BJ (cell line): ENCODE results near the gene CCDC88C. TPM values are rescaled to one million over a fixed set of nuclear protein-coding genes. Genes with fewer than 3 reads are reported as not detected.

Experiments
- CTCF ChIA-PET: fragments of 350-600 bp; formaldehyde crosslinking; extraction: SDS; loops from one replicate; lab custom pipeline; 2021; ENCODE audit warnings: antibody characterized with exemption, inconsistent platforms; lab: Yijun Ruan, JAX
- POLR2A ChIA-PET: fragments of 300-600 bp; sonication (Branson Sonifier 250); formaldehyde crosslinking; extraction: SDS; loops from one replicate; lab custom pipeline; 2021; ENCODE audit warnings: antibody characterized with exemption; lab: Charles Lee
- DNase-seq: peaks from one replicate; pipeline ENCODE4 v3.0.0-alpha.2; 2011; ENCODE audit warnings: low read depth
- H3K27me3 ChIP-seq: 2 replicates; pipeline ENCODE4 v1.6.0; 2011; ENCODE audit warnings: low read length; ENCODE audit not compliant: control insufficient read depth, insufficient read depth
- H3K36me3 ChIP-seq: 2 replicates; pipeline ENCODE4 v1.5.1; 2011; ENCODE audit warnings: low read length; ENCODE audit not compliant: control insufficient read depth, insufficient read depth
- H3K4me3 ChIP-seq: 2 replicates; pipeline ENCODE4 v1.5.1; 2011; ENCODE audit warnings: low read depth, mild to moderate bottlenecking, control low read depth, low read length
- CTCF ChIP-seq: IDR thresholded peaks from 2 replicates; pipeline ENCODE4 v1.5.1; 2011; ENCODE audit warnings: low read depth, mild to moderate bottlenecking, control low read depth, inconsistent platforms, low read length, moderate library complexity; ENCODE audit not compliant: insufficient read depth
- polyA plus RNA-seq: library from polyadenylated mRNA; depleted of rRNA; stranded (reverse); fragments of >200 nt; gene quantifications from 2 replicates; pipeline ENCODE4 v1.2.3, GENCODE V29; 2011

The CCDC88C gene
- polyA plus RNA-seq, 1 experiment: not detected

DNA sequence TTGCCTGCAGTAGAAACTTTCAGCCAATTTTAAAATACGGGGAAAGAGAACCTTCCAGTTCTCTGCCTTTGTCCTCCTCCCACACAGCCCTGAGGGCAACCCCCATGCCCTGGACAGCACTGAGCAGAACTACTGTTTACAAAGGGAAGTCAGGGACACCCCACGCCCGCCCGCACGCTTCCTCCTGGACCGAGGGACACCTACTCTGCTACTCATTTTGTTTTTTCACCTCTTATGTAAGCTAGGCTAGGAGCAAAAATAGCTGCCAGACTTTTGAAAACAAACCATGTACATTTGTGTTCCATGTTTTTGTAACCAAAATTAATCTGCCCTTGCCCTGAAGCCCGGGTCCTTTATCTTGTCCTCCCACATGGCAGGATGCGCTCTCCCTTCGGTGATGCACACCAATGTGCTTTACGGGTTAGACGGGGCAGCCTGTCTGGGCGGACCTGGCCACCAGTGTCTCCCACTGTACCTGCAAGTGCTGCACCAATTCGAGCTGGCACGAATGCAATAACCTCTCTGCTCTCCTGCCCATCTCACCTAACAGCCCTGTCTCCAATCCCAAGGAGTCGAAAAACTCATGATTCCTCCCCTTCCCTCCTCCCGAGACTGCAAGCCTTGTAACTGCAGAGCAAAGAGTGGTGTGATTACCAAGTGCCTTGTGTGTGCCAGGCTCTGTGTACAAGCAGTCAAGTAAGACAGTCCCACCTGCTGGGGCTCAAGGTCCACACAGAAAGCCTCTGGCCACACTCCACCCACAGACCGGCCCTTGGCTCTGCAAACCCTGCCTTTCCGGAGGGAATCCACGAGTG lies 85.2 kb downstream of the CCDC88C start:
- TF ChIP-seq CTCF: no peak
- H3K36me3 ChIP-seq: no peaks in the 10 kb centered on the region
- POLR2A ChIA-PET: no interaction called here
- H3K27me3 ChIP-seq: peaks cover 12% of the 10 kb centered on the region
- CTCF ChIA-PET: interaction anchor here (2.2 kb wide), 1 partner anchor 8 kb away, joined by 11 read pairs; no protein-coding TSS in a partner anchor
- no peak overlapping the region for H3K4me3 ChIP-seq
- DNase-seq: no peak

DNA sequence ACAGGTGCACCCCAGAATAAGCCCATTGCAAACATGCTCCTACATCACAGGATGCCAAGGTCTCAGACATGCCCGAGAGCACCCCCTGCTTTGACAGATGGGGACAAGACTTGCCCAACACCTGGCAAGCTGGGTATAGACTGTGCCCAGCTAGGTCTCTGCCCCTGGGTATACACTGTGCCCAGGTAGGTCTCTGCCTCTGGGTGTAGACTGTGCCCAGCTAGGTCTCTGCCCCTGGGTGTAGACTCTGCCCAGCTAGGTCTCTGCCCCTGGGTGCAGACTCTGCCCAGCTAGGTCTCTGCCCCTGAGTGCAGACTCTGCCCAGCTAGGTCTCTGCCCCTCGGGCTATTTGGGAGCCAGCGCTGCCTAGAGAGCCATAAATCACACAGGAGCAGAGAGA lies 85.9 kb downstream of the CCDC88C start:
- ChIA-PET POLR2A (no interaction called here), CTCF (no interaction called here)
- peaks cover 12% of the 10 kb centered on the region for H3K27me3 ChIP-seq
- no peak for TF ChIP-seq CTCF
- H3K36me3 ChIP-seq: no peaks in the 10 kb centered on the region
- DNase-seq: no peak
- no peak overlapping the region for H3K4me3 ChIP-seq

GRCh38 chr14:91330856-91331255 lies 86.8 kb downstream of the CCDC88C start:
- ChIA-PET POLR2A (no interaction called here), CTCF (no interaction called here)
- DNase-seq: no peak

GRCh38 chr14:91330096-91330696 lies 87.4 kb downstream of the CCDC88C start:
- no peak overlapping the region for H3K4me3 ChIP-seq
- CTCF ChIA-PET: interaction anchor here (1.3 kb wide), 1 partner anchor 13 kb away, joined by 3 read pairs; no protein-coding TSS in a partner anchor
- DNase-seq: no peak
- H3K36me3 ChIP-seq: no peaks in the 10 kb centered on the region
- H3K27me3 ChIP-seq: peaks cover 10% of the 10 kb centered on the region
- POLR2A ChIA-PET: no interaction called here
- TF ChIP-seq CTCF: no peak

More at GRCh38 chr14:91330856-91331255, 86.8 kb downstream of the CCDC88C start:
- TF ChIP-seq CTCF: no peak
- Histone ChIP-seq H3K36me3 (no peaks in the 10 kb centered on the region), H3K27me3 (peaks cover 12% of the 10 kb centered on the region), H3K4me3 (no peak overlapping the region)

DNA sequence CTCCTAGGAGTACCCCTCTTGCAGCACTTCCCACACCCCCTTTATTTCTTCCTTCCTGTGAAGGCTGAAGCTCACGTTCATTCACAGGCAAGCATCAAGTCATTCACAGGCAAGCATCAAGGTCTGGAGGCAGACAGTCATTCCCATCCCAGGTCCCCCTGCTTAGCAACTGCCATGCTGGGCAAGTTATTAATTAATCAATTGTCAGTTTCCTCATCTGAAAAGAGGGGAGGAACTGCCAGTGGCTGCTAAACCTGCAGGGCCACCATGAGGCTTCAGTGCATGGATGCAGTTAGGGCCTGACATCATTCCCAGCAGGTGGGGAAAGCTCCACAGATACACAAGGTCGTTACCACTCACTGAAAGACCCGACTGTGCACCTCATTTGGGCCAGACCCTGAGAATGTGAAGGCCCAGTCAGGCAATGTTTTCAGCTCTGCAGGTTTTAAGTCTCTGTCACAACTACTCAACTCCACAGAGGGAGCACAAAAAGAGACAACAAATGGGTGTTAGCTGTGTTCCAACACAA lies 88.1 kb downstream of the CCDC88C start:
- H3K27me3 ChIP-seq: peaks cover 9% of the 10 kb centered on the region
- no peak for TF ChIP-seq CTCF
- ChIA-PET POLR2A (no interaction called here), CTCF (interaction anchor here (1.3 kb wide), 2 partner anchors 13 to 668 kb away, joined by 3 read pairs; no protein-coding TSS in a partner anchor)
- no peak overlapping the region for H3K4me3 ChIP-seq
- H3K36me3 ChIP-seq: no peaks in the 10 kb centered on the region
- DNase-seq: no peak
